SIG-M5 (cell line): Measurements from ENCODE around the gene ZNF668.

Experiments used
- DNase-seq: peaks from one replicate; lab custom pipeline; 2025; lab: John Stamatoyannopoulos, UW

Gene ZNF668

GRCh38 chr16:31073970-31074813 is at the start of gene ZNF668, which contains the start of gene ZNF646:
TSS of gene ZNF668 (minus strand) at chr16:31074240. CDS start at chr16:31064459, 9,781 bp downstream.
TSS of gene ZNF646 (plus strand) at chr16:31074422. CDS start at chr16:31076325, 1,903 bp downstream.
- peak; percentile 94 for DNase-seq

- DNase-seq, result no peak
These were observed 46.1 kb upstream of the ZNF668 start for GRCh38 chr16:31120129-31120528.

- DNase-seq, result no peak
These were observed 44.4 kb upstream of the ZNF668 start for GRCh38 chr16:31118223-31119155.

- DNase-seq, result peak; percentile 89
These were observed 43.6 kb upstream of the ZNF668 start, which contains the start of gene KAT8 for GRCh38 chr16:31117384-31118222. TSS of gene KAT8 (plus strand) at chr16:31117664. CDS start at chr16:31117682, 18 bp downstream.

- no peak for DNase-seq
These were observed 40.4 kb upstream of the ZNF668 start for GRCh38 chr16:31114468-31114867.

- DNase-seq, result no peak
These were observed 39.4 kb upstream of the ZNF668 start for GRCh38 chr16:31113121-31114120.

GRCh38 chr16:31112711-31113110 is 38.7 kb upstream of the ZNF668 start:
- DNase-seq, result no peak

- DNase-seq, result no peak
These were observed 37.9 kb upstream of the ZNF668 start for GRCh38 chr16:31111881-31112466.

GRCh38 chr16:31110106-31111034 is 36.3 kb upstream of the ZNF668 start:
- no peak for DNase-seq

- DNase-seq, result no peak
These were observed 35.6 kb upstream of the ZNF668 start for GRCh38 chr16:31109622-31110021.

- no peak for DNase-seq
These were observed 34.9 kb upstream of the ZNF668 start for GRCh38 chr16:31108794-31109558.

- no peak for DNase-seq
These were observed 34.2 kb upstream of the ZNF668 start, which contains the start of gene BCKDK for GRCh38 chr16:31108035-31108793. TSS of gene BCKDK (plus strand) at chr16:31108386. CDS start at chr16:31109224, 838 bp downstream.

GRCh38 chr16:31107465-31107867 is 33.4 kb upstream of the ZNF668 start:
- no peak for DNase-seq

GRCh38 chr16:31106509-31107464 is 32.7 kb upstream of the ZNF668 start:
- DNase-seq, result no peak

GRCh38 chr16:31105677-31106213 is 31.7 kb upstream of the ZNF668 start:
- no peak for DNase-seq
